ENCODE measurements around the gene AMOTL1.
"Not testable (repeated sequence)": the region's sequence is repeated elsewhere in the genome, so short reads cannot be mapped to it uniquely, and the experiment has no call there.

The AMOTL1 gene

GRCh38 chr11:94794287-94795168 is 26.4 kb downstream of the AMOTL1 start:
- no peak for DNase-seq (ENCODE audit: low spot score)

GRCh38 chr11:94795476-94796189 is 27.5 kb downstream of the AMOTL1 start:
- no peak for DNase-seq (ENCODE audit: low spot score)

GRCh38 chr11:94796190-94796580 is 28.0 kb downstream of the AMOTL1 start:
- DNase-seq (ENCODE audit: low spot score), result no peak

DNA sequence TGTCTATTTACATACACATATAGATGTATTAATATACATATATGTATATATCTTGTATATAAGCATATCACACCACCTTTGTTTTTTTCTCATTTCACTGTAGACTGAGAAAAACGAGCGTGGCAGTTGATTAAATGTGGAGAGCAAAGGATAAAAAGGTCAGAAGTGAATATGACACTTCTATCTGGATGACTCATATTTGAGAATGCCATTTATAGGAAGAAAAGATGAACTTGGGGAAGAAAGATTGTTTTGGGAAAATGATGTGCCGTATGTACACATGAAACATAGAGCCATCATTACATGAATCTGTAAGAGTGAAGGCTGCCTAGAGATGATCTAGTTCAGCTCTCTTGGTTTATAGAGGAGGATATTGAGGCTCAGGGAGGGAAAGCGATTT is 28.7 kb downstream of the AMOTL1 start:
- DNase-seq (ENCODE audit: low spot score), result no peak

GRCh38 chr11:94799726-94800125 is 31.6 kb downstream of the AMOTL1 start:
- DNase-seq (ENCODE audit: low spot score), result no peak

GRCh38 chr11:94800414-94800813 is 32.3 kb downstream of the AMOTL1 start:
- no peak for DNase-seq (ENCODE audit: low spot score)

- no peak for DNase-seq (ENCODE audit: low spot score)
These were observed 33.8 kb downstream of the AMOTL1 start for GRCh38 chr11:94801866-94802460.

- DNase-seq (ENCODE audit: low spot score), result no peak
These were observed 34.3 kb downstream of the AMOTL1 start for GRCh38 chr11:94802501-94802900.

- DNase-seq (ENCODE audit: low spot score), result no peak
These were observed 35.3 kb downstream of the AMOTL1 start for GRCh38 chr11:94803491-94803890.

DNA sequence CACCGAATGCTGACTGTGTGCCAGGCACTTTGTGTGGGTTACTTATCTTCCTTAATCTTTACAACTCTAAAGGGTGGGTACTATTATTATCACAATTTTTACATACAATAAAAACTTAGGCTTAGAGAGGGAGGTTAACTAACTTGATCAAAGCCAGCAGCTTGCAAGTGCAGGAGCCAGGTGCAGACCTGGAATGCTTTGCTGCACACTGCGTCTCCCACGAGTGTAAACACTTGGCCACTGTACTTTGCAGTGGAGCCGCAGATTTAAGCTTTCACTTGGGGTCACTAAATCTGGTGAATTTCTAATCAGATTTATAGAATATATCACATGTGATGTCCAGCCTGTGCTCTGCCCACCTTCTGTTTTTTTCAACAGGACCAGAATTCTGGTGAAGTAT is 36.7 kb downstream of the AMOTL1 start:
- no peak for DNase-seq (ENCODE audit: low spot score)

- no peak for DNase-seq (ENCODE audit: low spot score)
These were observed 37.9 kb downstream of the AMOTL1 start for GRCh38 chr11:94806014-94806413.

DNA sequence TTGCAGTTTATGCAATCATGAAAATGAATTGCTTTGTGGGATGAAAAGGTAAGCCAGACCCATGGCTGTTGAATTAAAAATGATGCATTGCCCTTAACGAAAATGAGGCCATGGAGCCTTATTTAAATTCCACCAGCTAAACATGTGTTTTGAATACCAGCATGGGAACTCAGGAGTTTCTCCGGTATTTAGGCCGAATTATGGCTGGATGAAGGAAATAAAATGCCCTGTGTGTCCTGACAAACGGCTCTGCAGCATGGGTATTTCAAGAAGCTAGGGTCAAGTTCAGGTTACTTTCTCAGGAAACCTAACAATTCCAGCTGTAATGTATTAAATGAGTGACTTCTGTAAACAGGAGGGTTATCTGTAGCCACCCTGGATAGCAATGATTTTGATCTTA is 38.3 kb downstream of the AMOTL1 start:
- no peak for DNase-seq (ENCODE audit: low spot score)

DNA sequence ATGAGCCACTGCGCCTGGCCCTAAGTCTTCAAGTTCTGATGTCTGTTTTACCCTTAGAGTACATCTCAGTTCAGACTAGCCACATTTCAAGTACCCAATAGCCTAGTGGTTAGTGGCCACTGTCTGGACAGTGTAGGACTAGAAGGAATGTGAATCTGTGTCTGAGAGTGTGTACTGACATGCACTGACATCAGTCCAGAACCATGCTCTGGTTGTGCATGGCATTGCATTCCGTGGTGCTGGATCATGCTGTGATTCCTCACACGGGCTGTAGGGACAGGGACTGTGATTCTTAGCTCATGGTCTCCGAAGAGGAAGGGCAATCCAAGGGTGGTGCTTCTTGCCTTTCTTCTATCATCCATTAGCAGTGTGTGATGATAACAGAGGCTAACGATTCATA is 41.1 kb downstream of the AMOTL1 start:
- DNase-seq (ENCODE audit: low spot score), result no peak

GRCh38 chr11:94812724-94813720 is 44.9 kb downstream of the AMOTL1 start:
- DNase-seq (ENCODE audit: low spot score), result not testable (repeated sequence)

DNA sequence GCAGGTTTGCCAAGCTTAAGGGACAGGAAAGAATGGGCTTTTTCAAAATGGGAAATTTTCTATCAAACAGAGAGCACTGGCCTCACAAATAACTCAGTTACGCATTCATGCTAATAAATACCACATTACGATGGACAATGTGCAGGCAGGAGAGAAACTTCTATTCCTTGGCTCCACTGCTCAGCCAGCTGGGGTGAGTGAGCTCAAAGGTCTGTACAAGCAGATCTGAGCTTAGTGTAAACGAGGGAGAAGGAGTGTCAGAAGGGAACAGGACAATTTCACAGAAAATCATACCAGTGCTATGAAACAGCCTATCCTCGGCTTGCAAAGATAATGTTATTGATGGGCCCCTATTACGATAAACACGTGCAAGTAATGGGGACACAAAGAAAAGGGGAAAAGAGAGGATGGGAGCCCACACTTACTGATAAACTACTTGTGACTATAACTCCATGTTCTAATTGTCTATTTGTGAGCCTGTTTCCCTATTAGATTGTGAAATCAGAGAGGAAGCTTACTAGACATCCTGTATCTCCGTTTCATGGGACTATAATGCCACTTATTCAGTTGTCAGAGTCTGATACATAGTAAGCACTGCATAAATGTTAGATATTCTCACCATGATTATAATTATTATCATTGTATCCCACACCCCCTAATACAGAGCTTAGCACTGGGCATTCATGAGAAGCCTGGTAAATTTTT is 46.3 kb downstream of the AMOTL1 start:
- no peak for DNase-seq (ENCODE audit: low spot score)

GRCh38 chr11:94815705-94816344 is 47.7 kb downstream of the AMOTL1 start:
- no peak for DNase-seq (ENCODE audit: low spot score)

GRCh38 chr11:94820480-94820879 is 52.3 kb downstream of the AMOTL1 start:
- DNase-seq (ENCODE audit: low spot score), result no peak

DNA sequence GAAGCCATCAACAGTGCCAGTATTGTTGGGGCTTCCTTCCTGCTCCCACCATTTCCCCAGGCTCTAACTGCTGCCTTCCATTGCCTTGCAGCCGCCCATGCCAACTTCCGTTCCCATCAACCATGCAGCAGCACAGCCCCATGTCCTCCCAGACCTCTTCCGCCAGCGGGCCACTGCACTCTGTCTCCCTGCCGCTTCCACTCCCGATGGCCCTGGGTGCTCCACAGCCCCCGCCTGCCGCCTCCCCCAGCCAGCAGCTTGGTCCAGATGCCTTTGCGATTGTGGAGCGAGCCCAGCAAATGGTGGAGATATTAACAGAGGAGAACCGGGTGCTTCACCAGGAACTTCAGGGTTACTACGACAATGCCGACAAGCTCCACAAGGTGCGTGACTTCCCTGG is 53.3 kb downstream of the AMOTL1 start:
- no peak for DNase-seq (ENCODE audit: low spot score)

- DNase-seq (ENCODE audit: low spot score), result no peak
These were observed 53.9 kb downstream of the AMOTL1 start for GRCh38 chr11:94822080-94822479.

DNA sequence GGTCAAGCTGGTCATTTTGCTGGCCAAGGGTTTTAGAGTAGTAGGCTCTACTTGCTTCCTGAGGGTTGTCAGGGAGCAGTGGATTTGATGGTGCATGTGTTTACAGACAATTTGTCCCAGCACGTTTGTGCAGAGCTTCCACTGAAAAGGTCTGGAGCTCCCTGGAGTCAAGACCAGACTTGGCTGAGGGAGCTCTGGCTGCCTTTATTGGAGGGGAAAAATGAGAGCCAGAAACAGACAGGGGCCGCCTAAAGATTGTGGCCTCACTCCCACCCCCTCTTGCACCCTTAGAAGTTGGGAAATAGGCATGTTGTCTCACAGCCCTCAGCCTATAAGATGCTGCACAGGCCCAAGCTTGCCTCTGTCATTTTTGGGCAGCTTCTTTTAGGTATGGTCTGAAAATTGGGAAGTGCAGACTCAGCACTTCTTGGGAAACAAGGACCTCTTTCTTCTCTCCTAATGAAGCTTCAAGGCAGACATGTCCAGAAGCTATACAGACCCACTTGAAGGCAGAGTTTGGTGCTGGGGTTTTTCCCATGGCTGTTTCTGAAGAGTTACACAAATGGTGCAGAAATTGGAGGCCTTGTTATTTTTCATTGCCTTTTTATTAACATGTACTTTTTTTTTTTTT is 55.1 kb downstream of the AMOTL1 start:
- DNase-seq (ENCODE audit: low spot score), result no peak

Measured in HuH-7.5 (cell line).